GM21390 (cell line): ENCODE measurements around the gene IP6K2.

Source experiments
- ATAC-seq: cut with Tn5 transposase; IDR thresholded peaks from one replicate; pipeline ENCODE4 v1.9.1; 2021; ENCODE audit not compliant: unreplicated experiment

Gene IP6K2

GRCh38 chr3:48644898-48645760 is 71.9 kb downstream of the IP6K2 start:
- no peak for ATAC-seq

GRCh38 chr3:48642605-48643004 is 74.4 kb downstream of the IP6K2 start:
- ATAC-seq: no peak

GRCh38 chr3:48641396-48641795 is 75.6 kb downstream of the IP6K2 start:
- ATAC-seq: no peak

GRCh38 chr3:48639944-48640606 is 76.9 kb downstream of the IP6K2 start:
- ATAC-seq: no peak
